RWPE1 (cell line): ENCODE data around the gene TSC22D4.
A peak's percentile ranks its signal among the peaks of the same experiment; 100 is the strongest.
"Not testable (repeated sequence)": the region's sequence is repeated elsewhere in the genome, so short reads cannot be mapped to it uniquely, and the experiment has no call there.

Source experiments
- CTCF ChIA-PET: fragments of 350-600 bp; sonication (Branson Sonifier 250); formaldehyde crosslinking; extraction: SDS; loops from one replicate; lab custom pipeline; 2021; lab: Yijun Ruan, JAX
- POLR2A ChIA-PET: fragments of 400-600 bp; formaldehyde crosslinking; extraction: SDS; loops from one replicate; lab custom pipeline; 2020; ENCODE audit warnings: antibody characterized with exemption; ENCODE audit not compliant: low non-redundant PET; lab: Yijun Ruan, JAX
- DNase-seq: peaks from one replicate; pipeline ENCODE4 v3.0.0; 2012; ENCODE audit warnings: low spot score
- H3K27ac ChIP-seq: fragments of 450-650 bp; 2 replicates; pipeline ENCODE4 v1.5.1; 2017
- CTCF ChIP-seq: fragments of 450-650 bp; conservative IDR thresholded peaks from 2 replicates; pipeline ENCODE4 v1.5.1; 2017; ENCODE audit warnings: low read depth, mild to moderate bottlenecking

The TSC22D4 gene

DNA sequence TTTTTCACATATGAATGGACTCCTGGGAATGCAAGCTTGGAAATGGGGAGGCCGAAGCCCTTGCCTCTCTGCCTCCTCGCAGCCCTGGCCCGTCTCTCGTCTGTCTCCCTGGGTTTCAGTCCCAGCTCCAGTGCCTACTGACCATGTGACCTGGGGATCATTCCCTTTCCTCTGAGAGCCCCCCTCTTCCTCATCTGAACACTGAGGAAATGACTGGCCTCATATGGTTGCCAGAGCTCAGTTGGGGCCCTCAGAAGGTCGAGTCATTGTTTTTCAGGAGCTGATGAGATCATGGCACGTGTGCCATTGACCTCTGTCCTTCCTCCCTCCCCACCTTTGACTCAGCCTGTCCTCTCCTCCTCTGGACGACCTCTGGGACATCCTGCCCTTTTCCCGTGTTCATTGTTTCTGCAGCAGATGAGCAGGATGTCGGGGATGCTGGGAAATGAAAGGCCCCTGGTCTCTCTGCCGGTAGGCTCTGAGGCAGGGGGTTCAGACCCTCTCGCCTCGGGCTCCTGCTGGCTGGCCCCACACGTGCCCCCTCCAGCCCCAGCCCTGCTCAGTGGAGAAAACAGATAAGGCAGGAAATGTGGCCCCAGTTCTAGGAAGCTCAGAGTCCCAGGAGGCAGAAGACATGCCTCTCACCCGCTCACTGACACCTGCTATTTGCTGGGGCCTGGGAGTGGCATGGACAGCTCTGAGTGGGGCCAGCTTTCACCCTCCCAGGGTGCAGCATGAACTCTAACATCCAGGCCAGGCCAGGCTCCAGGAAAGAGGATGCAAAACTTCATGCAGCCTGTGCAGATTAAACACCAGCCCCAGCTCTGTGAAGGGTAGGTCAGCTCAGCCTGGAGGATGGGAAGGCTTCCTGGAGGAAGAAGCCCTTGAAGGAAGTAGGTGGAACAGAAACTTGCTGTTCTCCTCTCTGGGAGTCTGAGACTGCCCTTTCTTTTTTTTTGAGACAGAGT is 34.4 kb downstream of the TSC22D4 start:
- no peak for TF ChIP-seq CTCF
- POLR2A ChIA-PET: interaction anchor here (0.9 kb wide), 1 partner anchor 8 kb away, joined by 4 read pairs; the partner anchor contains the start of gene PPP1R35
- DNase-seq: no peak
- CTCF ChIA-PET: interaction anchor here (0.6 to 1.0 kb wide), 4 partner anchors 24 to 996 kb away, joined by 3 to 4 read pairs (median 3); no protein-coding TSS in a partner anchor
- peak overlapping the region; percentile 50 for H3K27ac ChIP-seq

DNA sequence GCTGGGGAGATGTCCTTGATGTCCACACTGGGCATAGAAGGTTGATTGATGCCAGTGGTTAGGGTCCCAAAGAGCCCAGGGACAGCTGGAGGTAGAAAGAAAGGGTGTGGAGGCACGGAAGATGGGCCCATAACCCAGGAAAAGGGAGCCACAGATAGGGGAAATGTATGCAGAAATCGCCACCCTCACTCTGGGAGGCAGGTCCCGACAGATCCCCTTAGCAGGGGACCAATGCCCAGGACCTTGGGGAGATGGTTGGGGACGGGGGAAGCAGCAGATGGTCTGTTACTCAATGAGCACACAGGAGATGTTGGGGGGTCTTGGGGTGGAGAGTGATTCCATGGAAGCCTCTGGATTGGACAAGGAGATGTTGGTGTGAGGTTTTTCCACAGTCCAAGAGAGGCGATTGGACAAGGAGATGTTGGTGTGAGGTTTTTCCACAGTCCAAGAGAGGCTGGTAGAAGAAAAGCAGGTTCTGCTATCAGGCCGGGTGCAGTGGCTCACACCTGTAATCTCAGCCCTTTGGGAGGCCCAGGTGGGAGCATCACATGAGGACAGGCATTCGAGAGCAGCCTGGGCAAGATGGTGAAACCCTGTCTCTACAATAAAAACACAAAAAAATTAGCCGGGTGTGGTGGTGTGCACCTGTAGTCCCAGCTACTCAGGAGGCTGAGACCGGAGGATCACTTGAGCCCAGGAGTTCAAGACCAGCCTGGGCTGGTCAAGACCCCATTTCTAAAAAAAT is 35.7 kb downstream of the TSC22D4 start:
- DNase-seq: no peak
- no peak for TF ChIP-seq CTCF
- peak overlapping the region; percentile 50; the same call in 1 of the 2 replicates for H3K27ac ChIP-seq
- CTCF ChIA-PET: no interaction called here
- POLR2A ChIA-PET: interaction anchor here (0.7 kb wide), 1 partner anchor 9 kb away, joined by 3 read pairs; no protein-coding TSS in a partner anchor

GRCh38 chr7:100441641-100442535 is 37.1 kb downstream of the TSC22D4 start:
- DNase-seq: no peak
- POLR2A ChIA-PET: no interaction called here
- H3K27ac ChIP-seq: no peak overlapping the region
- TF ChIP-seq CTCF: no peak
- CTCF ChIA-PET: interaction anchor here (0.5 kb wide), 1 partner anchor 62 kb away, joined by 4 read pairs; no protein-coding TSS in a partner anchor

GRCh38 chr7:100439244-100439643 is 39.8 kb downstream of the TSC22D4 start:
- CTCF ChIA-PET, DNase-seq: not testable (repeated sequence)
- peak overlapping the region; percentile 50 for H3K27ac ChIP-seq
- POLR2A ChIA-PET: interaction anchor here (0.7 kb wide), 1 partner anchor 13 kb away, joined by 4 read pairs; no protein-coding TSS in a partner anchor

DNA sequence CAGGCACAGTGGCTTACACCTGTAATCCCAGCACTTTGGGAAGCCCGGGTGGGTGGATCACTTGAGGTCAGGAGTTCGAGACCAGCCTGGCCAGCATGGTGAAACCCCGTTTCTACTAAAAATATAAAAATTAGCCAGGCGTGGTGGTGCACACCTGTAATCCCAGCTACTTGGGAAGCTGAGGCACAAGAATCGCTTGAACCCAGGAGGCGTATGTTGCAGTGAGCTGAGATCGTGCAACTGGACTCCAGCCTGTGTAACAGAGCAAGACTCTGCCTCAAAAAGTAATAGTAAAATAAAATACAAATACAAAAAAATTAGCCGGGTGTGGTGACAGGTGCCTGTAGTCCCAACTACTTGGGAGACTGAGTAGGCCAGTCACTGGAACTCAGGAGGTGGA is 40.3 kb downstream of the TSC22D4 start:
- DNase-seq, CTCF ChIA-PET, POLR2A ChIA-PET: not testable (repeated sequence)
- peak overlapping the region; percentile 50 for H3K27ac ChIP-seq

GRCh38 chr7:100438172-100438571 is 40.8 kb downstream of the TSC22D4 start:
- ChIA-PET CTCF (interaction anchor here (0.6 to 1.3 kb wide), 2 partner anchors 11 to 173 kb away, joined by 3 to 7 read pairs; no protein-coding TSS in a partner anchor), POLR2A (no interaction called here)
- no peak for TF ChIP-seq CTCF
- DNase-seq: no peak
- H3K27ac ChIP-seq: no peak overlapping the region
